A549 (cell line): ENCODE measurements around the gene ABCB11. TPM values are rescaled to one million over a fixed set of nuclear protein-coding genes. Genes with fewer than 3 reads are reported as not detected.

Source experiments
- ATAC-seq, 2 experiments: fragments of 200-7000 bp in 1 of 2; fragments of >200 bp in 1 of 2; cut with Nextera tagmentation in 1 of 2; cut with Tn5 transposase in 1 of 2; 3 replicates each; pipeline versions ENCODE4 v1.8.0 to v1.9.1; 2018 to 2020; ENCODE audit warnings: mild to moderate bottlenecking in 1 of 2, moderate library complexity in 1 of 2
- CTCF ChIA-PET: fragments of 300-600 bp; sonication (Branson Sonifier 250); formaldehyde crosslinking; extraction: SDS; loops from one replicate; lab custom pipeline; 2021; ENCODE audit warnings: antibody characterized with exemption, inconsistent platforms; lab: Yijun Ruan, JAX
- POLR2A ChIA-PET: fragments of 350-600 bp; formaldehyde crosslinking; extraction: SDS; loops from one replicate; lab custom pipeline; 2021; ENCODE audit warnings: antibody characterized with exemption, inconsistent platforms; lab: Yijun Ruan, JAX
- DNase-seq, 2 experiments: peaks; one replicate each; pipeline versions ENCODE4 v3.0.0 to v3.0.0-alpha.2; 2011 to 2016; ENCODE audit warnings: low read depth in 1 of 2, low spot score in 1 of 2
- FAIRE-seq: peaks from 2 replicates; lab custom pipeline; 2011; peaks lifted over from hg19 to GRCh38; lab: Jason Lieb, UNC
- H3K27ac ChIP-seq, 2 experiments: fragments of >200 bp; sonication (Bioruptor Twin); formaldehyde crosslinking; 3 replicates each; pipeline ENCODE4 v1.5.1; 2016 to 2017
- H3K4me1 ChIP-seq: fragments of >200 bp; sonication (Bioruptor Twin); formaldehyde crosslinking; 3 replicates; pipeline ENCODE4 v1.6.1; 2016
- H3K4me2 ChIP-seq: fragments of >200 bp; sonication (Bioruptor Twin); formaldehyde crosslinking; 3 replicates; pipeline ENCODE4 v1.6.1; 2016
- H3K4me3 ChIP-seq: fragments of >200 bp; sonication (Bioruptor Twin); formaldehyde crosslinking; 3 replicates; pipeline ENCODE4 v1.5.1; 2016
- H3K9me3 ChIP-seq: fragments of >200 bp; sonication (Bioruptor Twin); formaldehyde crosslinking; 3 replicates; pipeline ENCODE4 v1.6.1; 2016
- CBX2 ChIP-seq: fragments of 200-600 bp; sonication (generic); IDR thresholded peaks from 2 replicates; pipeline ENCODE4 v1.6.1; 2016; ENCODE audit warnings: low read depth, mild to moderate bottlenecking, borderline replicate concordance
- CHD2 ChIP-seq: fragments of 150-350 bp; IDR thresholded peaks from 2 replicates; pipeline ENCODE4 v1.6.1; 2014; ENCODE audit warnings: low read length; ENCODE audit not compliant: partially characterized antibody
- EHF ChIP-seq: fragments of 250-450 bp; sonication (Bioruptor Pico); IDR thresholded peaks from 2 replicates; pipeline ENCODE4 v1.5.0; 2020; ENCODE audit warnings: mild to moderate bottlenecking
- EP300 ChIP-seq, 2 experiments: fragments of >200 bp; sonication (Bioruptor Twin); formaldehyde crosslinking; IDR thresholded peaks; 2 replicates in 1 of 2; 3 replicates in 1 of 2; pipeline ENCODE4 v1.6.1; 2016 to 2017
- FOSB ChIP-seq: fragments of 250-450 bp; sonication (Bioruptor Pico); IDR thresholded peaks from 2 replicates; pipeline ENCODE4 v1.5.0; 2020; ENCODE audit warnings: mild to moderate bottlenecking, moderate library complexity
- GATA3 ChIP-seq: IDR thresholded peaks from 2 replicates; pipeline ENCODE4 v1.6.1; 2012; ENCODE audit warnings: borderline replicate concordance
- HOXA7 ChIP-seq: fragments of 250-450 bp; sonication (Bioruptor Pico); IDR thresholded peaks from 2 replicates; pipeline ENCODE4 v1.5.0; 2020; ENCODE audit warnings: mild to moderate bottlenecking, moderate library complexity
- HOXB13 ChIP-seq: fragments of 250-450 bp; sonication (Bioruptor Pico); IDR thresholded peaks from 2 replicates; pipeline ENCODE4 v1.5.0; 2020; ENCODE audit warnings: low read depth, mild to moderate bottlenecking, moderate library complexity
- HOXB5 ChIP-seq: fragments of 250-450 bp; sonication (Bioruptor Pico); IDR thresholded peaks from 2 replicates; pipeline ENCODE4 v1.5.0; 2020; ENCODE audit warnings: mild to moderate bottlenecking, moderate library complexity
- JUN ChIP-seq, 2 experiments: fragments of >200 bp; sonication (Bioruptor Twin); formaldehyde crosslinking; IDR thresholded peaks; 2 replicates in 1 of 2; 3 replicates in 1 of 2; pipeline ENCODE4 v1.6.1; 2016 to 2017
- JUNB ChIP-seq: fragments of >200 bp; sonication (Bioruptor Twin); formaldehyde crosslinking; IDR thresholded peaks from 2 replicates; pipeline ENCODE4 v1.6.1; 2016
- KDM1A ChIP-seq: fragments of 200-600 bp; sonication (generic); IDR thresholded peaks from 2 replicates; pipeline ENCODE4 v1.6.1; 2016; ENCODE audit warnings: low read depth, mild to moderate bottlenecking
- NFE2L2 ChIP-seq: fragments of 150-350 bp; conservative IDR thresholded peaks from 2 replicates; pipeline ENCODE4 v1.6.1; 2014; ENCODE audit warnings: low read length
- NPAS2 ChIP-seq: fragments of 250-450 bp; sonication (Bioruptor Pico); IDR thresholded peaks from 2 replicates; pipeline ENCODE4 v1.8.0; 2022; ENCODE audit warnings: mild to moderate bottlenecking, moderate library complexity, borderline replicate concordance
- PHF8 ChIP-seq: fragments of 200-600 bp; sonication (generic); IDR thresholded peaks from 2 replicates; pipeline ENCODE4 v1.6.1; 2016; ENCODE audit warnings: low read depth, mild to moderate bottlenecking, antibody characterized with exemption, moderate library complexity, borderline replicate concordance
- POLR2A ChIP-seq: IDR thresholded peaks from 2 replicates; pipeline ENCODE4 v1.6.1; 2012; ENCODE audit warnings: mild to moderate bottlenecking, low read length
- POLR2AphosphoS2 ChIP-seq: conservative IDR thresholded peaks from 2 replicates; pipeline ENCODE4 v1.6.1; 2012; ENCODE audit warnings: low read length, improper control_type of control experiment, inconsistent platforms
- RAD21 ChIP-seq, 2 experiments: fragments of >200 bp in 1 of 2; sonication (Bioruptor Twin) in 1 of 2; formaldehyde crosslinking in 1 of 2; IDR thresholded peaks in 1 of 2; conservative IDR thresholded peaks in 1 of 2; 2 replicates in 1 of 2; 3 replicates in 1 of 2; pipeline ENCODE4 v1.6.1; 2012 to 2018; ENCODE audit warnings: inconsistent platforms in 1 of 2
- ZFP36 ChIP-seq: fragments of 450-650 bp; IDR thresholded peaks from 2 replicates; pipeline ENCODE4 v1.6.1; 2014; ENCODE audit warnings: borderline replicate concordance; ENCODE audit not compliant: partially characterized antibody
- WGBS: methylation state at CpG from one replicate; pipeline ENCODE4 v1.1.6; 2017; ENCODE audit errors: missing lambda C conversion rate; 5-methylcytosine and 5-hydroxymethylcytosine counted together
- polyA plus RNA-seq, 4 experiments: library from polyadenylated mRNA; depleted of rRNA in 3 of 4; stranded (reverse); fragments of >200 nt; fragmentation: RNase III in 1 of 4; extraction: RNeasy Plus Mini Kit Qiagen cat#74134 plus additional on column Dnase treatment in 1 of 4; gene quantifications; 2 replicates in 3 of 4; 3 replicates in 1 of 4; pipeline ENCODE4 v1.2.3, GENCODE V29; 2011 to 2017
- TF ChIP-seq, protein P1 (sequence below): fragments of 150-350 bp; IDR thresholded peaks from 2 replicates; pipeline ENCODE4 v1.6.1; 2014; ENCODE audit warnings: low read depth, mild to moderate bottlenecking, low read length
- TF ChIP-seq, protein P2 (sequence below): fragments of >200 bp; sonication (Bioruptor Twin); formaldehyde crosslinking; IDR thresholded peaks from 3 replicates; pipeline ENCODE4 v1.6.1; 2016
- TF ChIP-seq, protein P3 (sequence below): fragments of 450-650 bp; IDR thresholded peaks from 2 replicates; pipeline ENCODE4 v1.6.1; 2014; ENCODE audit warnings: antibody characterized with exemption

ABCB11 gene
- polyA plus RNA-seq, 2 of the 4 experiments (the other 2 are of a cell fraction): not detected

DNA sequence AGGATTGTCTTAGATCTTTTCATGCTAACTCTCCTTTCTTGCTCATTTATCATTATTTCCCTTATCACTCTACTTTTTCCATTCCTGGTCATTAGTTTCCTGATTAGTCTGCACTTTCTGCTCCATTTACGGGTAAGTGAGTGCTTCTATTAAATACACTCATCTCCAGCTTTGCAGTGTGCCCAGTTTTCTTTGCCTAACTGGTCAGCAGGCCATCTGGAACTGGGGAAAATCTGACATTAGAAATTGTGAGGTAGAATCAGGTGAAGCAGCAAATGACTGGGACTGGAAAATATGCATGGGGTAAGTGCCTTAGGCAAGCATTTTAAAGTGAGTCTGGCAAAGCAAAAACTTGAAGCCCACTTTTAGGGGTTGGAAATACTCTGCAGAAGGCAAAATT lies 100.9 kb downstream of the ABCB11 start:
- WGBS: 62% methylated on average over 1 of the region's 1 CpG
- ATAC-seq: no peak
- TF ChIP-seq POLR2AphosphoS2 (no peak), HOXA7 (CRISPR knock-in tag) (no peak), POLR2A (no peak), NFE2L2 (no peak), EHF (no peak)
- TF ChIP-seq, protein P1, sequence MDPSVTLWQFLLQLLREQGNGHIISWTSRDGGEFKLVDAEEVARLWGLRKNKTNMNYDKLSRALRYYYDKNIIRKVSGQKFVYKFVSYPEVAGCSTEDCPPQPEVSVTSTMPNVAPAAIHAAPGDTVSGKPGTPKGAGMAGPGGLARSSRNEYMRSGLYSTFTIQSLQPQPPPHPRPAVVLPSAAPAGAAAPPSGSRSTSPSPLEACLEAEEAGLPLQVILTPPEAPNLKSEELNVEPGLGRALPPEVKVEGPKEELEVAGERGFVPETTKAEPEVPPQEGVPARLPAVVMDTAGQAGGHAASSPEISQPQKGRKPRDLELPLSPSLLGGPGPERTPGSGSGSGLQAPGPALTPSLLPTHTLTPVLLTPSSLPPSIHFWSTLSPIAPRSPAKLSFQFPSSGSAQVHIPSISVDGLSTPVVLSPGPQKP: no peak
- TF ChIP-seq, protein P2, sequence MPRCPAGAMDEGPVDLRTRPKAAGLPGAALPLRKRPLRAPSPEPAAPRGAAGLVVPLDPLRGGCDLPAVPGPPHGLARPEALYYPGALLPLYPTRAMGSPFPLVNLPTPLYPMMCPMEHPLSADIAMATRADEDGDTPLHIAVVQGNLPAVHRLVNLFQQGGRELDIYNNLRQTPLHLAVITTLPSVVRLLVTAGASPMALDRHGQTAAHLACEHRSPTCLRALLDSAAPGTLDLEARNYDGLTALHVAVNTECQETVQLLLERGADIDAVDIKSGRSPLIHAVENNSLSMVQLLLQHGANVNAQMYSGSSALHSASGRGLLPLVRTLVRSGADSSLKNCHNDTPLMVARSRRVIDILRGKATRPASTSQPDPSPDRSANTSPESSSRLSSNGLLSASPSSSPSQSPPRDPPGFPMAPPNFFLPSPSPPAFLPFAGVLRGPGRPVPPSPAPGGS: no peak
- TF ChIP-seq, all 56 proteins: peak for 0
- Histone ChIP-seq H3K4me1 (no peaks in the 10 kb centered on the region), H3K27ac (no peak overlapping the region), H3K4me3 (no peak overlapping the region), H3K4me2 (no peak overlapping the region), H3K9me3 (no peaks in the 10 kb centered on the region)
- POLR2A ChIA-PET: no interaction called here
- no peak for FAIRE-seq
- CTCF ChIA-PET: interaction anchor here (0.9 to 2.1 kb wide), 2 partner anchors 9 to 584 kb away, joined by 3 to 6 read pairs; no protein-coding TSS in a partner anchor
- DNase-seq: no peak

DNA sequence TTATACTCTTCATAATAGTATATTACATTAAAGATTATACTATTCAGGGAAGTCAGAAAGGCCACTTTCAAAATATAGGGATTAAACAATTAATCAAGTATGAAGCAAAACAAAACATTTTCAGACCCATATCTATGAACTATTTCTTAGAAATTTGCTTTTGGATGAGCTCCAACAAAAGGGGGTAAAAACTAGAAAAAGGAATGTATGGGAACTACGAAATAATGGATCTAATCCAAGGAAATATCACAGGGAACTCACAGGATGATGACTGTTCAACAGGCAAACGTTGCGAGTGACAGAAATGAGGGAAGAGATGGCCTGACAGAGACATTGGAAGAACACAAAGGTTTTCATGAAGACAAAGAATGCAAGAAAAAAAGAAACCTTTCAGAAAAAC lies 102.1 kb downstream of the ABCB11 start:
- H3K9me3 ChIP-seq: no peaks in the 10 kb centered on the region
- WGBS: 45% methylated on average over 3 of the region's 3 CpGs
- ATAC-seq: no peak
- no peak for DNase-seq
- H3K4me1 ChIP-seq: no peaks in the 10 kb centered on the region
- FAIRE-seq: no peak
- no peak overlapping the region for H3K4me3 ChIP-seq
- POLR2A ChIA-PET: no interaction called here
- TF ChIP-seq KDM1A (no peak), NFE2L2 (no peak), JUN (IDR thresholded peaks at IDR 0.05) (no peak), NPAS2 (CRISPR knock-in tag) (no peak), CBX2 (no peak), POLR2AphosphoS2 (no peak), EHF (no peak), JUNB (no peak), FOSB (CRISPR knock-in tag) (no peak), GATA3 (no peak), HOXB5 (no peak), ZFP36 (no peak), PHF8 (no peak), CHD2 (no peak), HOXB13 (CRISPR knock-in tag) (no peak), RAD21 (conservative IDR thresholded peaks at IDR 0.05 in 1 of 2, IDR thresholded peaks at IDR 0.05 in 1 of 2) (no peak), EP300 (IDR thresholded peaks at IDR 0.05) (no peak)
- TF ChIP-seq, protein P3, sequence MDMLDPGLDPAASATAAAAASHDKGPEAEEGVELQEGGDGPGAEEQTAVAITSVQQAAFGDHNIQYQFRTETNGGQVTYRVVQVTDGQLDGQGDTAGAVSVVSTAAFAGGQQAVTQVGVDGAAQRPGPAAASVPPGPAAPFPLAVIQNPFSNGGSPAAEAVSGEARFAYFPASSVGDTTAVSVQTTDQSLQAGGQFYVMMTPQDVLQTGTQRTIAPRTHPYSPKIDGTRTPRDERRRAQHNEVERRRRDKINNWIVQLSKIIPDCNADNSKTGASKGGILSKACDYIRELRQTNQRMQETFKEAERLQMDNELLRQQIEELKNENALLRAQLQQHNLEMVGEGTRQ: no peak
- TF ChIP-seq, all 56 proteins: peak for 0
- CTCF ChIA-PET: interaction anchor here (2.1 kb wide), 1 partner anchor 8 kb away, joined by 6 read pairs; no protein-coding TSS in a partner anchor
- Histone ChIP-seq H3K4me2 (no peak overlapping the region), H3K27ac (no peak overlapping the region)
